Subcutaneous adipose tissue (tissue), 4 donors: ENCODE data around the gene PLEKHF1. TPM values are rescaled to one million over a fixed set of nuclear protein-coding genes. Genes with fewer than 3 reads are reported as not detected.

Source experiments
- CTCF ChIP-seq: fragments of 450-650 bp; IDR thresholded peaks from one replicate; pipeline ENCODE4 v1.5.1; 2016; ENCODE audit warnings: low read depth, mild to moderate bottlenecking, control low read depth, antibody characterized with exemption, moderate library complexity
- total RNA-seq, 4 donors: library from RNA; depleted of rRNA; stranded (reverse); fragments of >200 nt; gene quantifications; one replicate each; pipeline ENCODE4 v1.1.0, GENCODE V29; 2016

The PLEKHF1 gene
- total RNA-seq, 4 donors from 2014 or later = 18.1 to 51.6 (median 34.9) TPM

- TF ChIP-seq CTCF = no peak
Observed at GRCh38 chr19:29662278-29662603, 3.0 kb upstream of the PLEKHF1 start.

- TF ChIP-seq CTCF = no peak
Observed at GRCh38 chr19:29662604-29663404, 2.5 kb upstream of the PLEKHF1 start.

DNA sequence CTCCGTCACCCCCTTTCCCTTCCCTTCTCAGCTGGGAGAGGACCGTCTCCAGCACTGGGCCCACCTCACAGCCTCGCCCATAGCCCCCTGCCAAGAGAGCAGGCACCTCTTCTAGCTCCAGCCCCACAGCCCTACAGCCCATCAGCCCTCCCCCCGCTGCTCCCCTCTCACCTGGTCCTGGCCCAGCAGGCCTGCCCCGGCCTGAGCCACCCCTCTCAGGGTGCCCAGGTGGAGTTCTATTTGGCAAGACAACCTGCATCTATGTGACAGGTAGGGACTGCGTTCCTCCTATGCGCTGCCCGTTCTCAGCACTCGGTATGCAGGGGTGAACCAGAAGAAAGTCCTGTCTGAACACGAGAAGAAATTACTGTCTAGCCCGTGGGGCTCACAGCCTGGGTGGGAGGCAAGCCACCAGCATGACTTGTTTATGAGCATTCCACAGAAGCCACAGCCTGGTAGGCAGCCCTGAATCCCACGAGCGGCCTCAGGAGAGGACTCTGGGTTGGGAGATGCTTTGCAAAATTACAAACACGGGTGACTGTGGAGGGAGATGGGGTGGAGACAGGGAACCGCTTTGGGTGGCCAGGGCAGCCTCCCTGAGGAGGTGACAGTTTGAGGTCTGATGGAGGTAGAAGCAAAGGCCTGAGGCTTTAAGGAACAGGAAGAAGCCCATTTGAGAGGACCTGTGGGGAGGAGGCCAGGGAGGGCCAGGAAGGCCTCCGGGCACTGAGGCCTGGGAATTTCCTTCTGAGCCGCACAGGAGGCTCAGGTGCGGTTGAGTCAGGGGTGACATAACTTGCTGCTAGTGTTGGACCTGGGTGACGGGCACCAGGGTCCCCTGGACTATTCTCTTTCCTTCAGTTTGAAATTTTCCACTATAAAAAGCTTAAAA is 1.2 kb upstream of the PLEKHF1 start:
- no peak for TF ChIP-seq CTCF

DNA sequence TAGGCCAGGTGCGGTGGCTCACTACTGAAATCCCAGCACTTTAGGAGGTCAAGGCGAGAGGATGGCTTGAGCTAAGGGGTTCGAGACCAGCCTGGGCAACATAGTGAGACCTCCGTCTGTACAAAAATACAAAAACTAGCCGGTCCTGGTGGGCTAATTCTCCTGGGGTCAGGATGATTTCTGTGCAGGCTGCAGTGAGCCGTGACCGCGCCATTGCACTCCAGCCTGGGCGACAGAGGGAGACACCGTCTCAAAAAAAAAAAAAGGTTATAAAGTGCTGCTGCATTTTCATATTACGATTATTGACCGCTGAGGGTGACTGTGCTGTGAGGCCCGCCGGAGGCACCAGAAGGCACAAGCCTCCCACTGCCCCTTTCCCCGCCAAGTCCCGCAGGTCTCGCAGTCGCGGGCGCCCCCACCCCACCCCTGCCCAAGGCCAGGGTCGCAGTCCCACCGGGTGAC is 477 bp upstream of the PLEKHF1 start:
- no peak for TF ChIP-seq CTCF

GRCh38 chr19:29665826-29666577 is 741 bp downstream of the PLEKHF1 start:
- TF ChIP-seq CTCF = no peak

DNA sequence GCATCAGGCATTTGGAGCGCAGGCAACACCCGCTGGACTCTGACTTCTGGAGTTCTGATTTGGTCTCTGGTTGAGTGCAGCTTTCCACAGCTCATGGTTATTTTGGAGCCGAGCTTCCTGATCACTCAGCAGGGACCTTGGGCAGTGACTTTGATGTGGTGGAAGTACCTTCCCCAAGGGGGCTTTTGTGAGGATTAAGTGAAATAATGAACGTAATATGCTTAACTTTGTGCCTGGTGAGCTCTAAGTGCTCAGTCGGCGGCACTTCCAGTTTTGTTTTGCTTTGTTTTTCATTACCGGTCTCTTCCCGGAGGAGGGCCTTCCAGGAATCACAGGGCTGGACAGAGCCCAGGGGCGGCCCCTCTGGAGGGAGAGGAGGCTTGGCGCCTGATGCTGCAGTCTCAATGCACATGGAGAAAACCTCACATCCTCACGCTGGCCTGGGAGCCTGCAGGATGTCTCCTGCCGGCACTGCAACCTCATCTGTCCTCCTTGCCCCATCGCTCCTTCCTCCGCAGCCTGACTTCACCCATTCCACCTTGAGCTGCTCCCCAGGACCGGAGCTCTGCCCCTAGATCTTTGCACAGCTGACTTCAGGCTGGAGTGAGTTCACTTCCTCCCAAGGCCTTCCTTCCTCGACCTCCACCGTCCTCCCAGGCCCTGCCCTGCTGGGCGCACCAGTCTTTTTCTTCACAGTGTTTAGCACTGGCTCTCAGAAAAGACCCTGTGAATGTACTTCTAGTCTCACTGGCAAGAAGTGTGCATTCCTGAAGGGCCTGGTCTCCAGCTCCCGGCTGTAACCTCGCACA is 1.5 kb downstream of the PLEKHF1 start:
- TF ChIP-seq CTCF = no peak
